HG03521 (cell line): Measurements from ENCODE around the gene BPIFB6.
"Not testable (repeated sequence)": the region's sequence is repeated elsewhere in the genome, so short reads cannot be mapped to it uniquely, and the experiment has no call there.

Experiments used
- ATAC-seq: cut with Tn5 transposase; IDR thresholded peaks from one replicate; pipeline ENCODE4 v1.9.1; 2021; ENCODE audit warnings: mild to moderate bottlenecking, moderate library complexity; ENCODE audit not compliant: unreplicated experiment

BPIFB6 gene

GRCh38 chr20:33027769-33028751 lies 3.4 kb upstream of the BPIFB6 start:
- no peak for ATAC-seq

GRCh38 chr20:33028875-33029274 lies 2.6 kb upstream of the BPIFB6 start:
- ATAC-seq, result no peak

GRCh38 chr20:33030076-33030475 lies 1.4 kb upstream of the BPIFB6 start:
- ATAC-seq, result no peak

GRCh38 chr20:33030569-33030968 lies 879 bp upstream of the BPIFB6 start:
- no peak for ATAC-seq

GRCh38 chr20:33032555-33032954 lies 1.1 kb downstream of the BPIFB6 start:
- ATAC-seq, result no peak

- ATAC-seq, result no peak
Observed at GRCh38 chr20:33033381-33033780, 1.9 kb downstream of the BPIFB6 start.

- ATAC-seq, result no peak
Observed at GRCh38 chr20:33034115-33034514, 2.7 kb downstream of the BPIFB6 start.

GRCh38 chr20:33034901-33035492 lies 3.5 kb downstream of the BPIFB6 start:
- no peak for ATAC-seq

- no peak for ATAC-seq
Observed at GRCh38 chr20:33037456-33037855, 6.0 kb downstream of the BPIFB6 start.

GRCh38 chr20:33038243-33038642 lies 6.8 kb downstream of the BPIFB6 start:
- ATAC-seq, result no peak

- no peak for ATAC-seq
Observed at GRCh38 chr20:33042430-33042829, 11.0 kb downstream of the BPIFB6 start.

GRCh38 chr20:33042983-33043730 lies 11.7 kb downstream of the BPIFB6 start:
- ATAC-seq, result no peak

GRCh38 chr20:33043731-33044181 lies 12.3 kb downstream of the BPIFB6 start:
- no peak for ATAC-seq

GRCh38 chr20:33045129-33045721 lies 13.8 kb downstream of the BPIFB6 start:
- not testable (repeated sequence) for ATAC-seq

GRCh38 chr20:33046412-33046811 lies 15.0 kb downstream of the BPIFB6 start:
- no peak for ATAC-seq

GRCh38 chr20:33051333-33051732 lies 19.9 kb downstream of the BPIFB6 start:
- no peak for ATAC-seq

- ATAC-seq, result no peak
Observed at GRCh38 chr20:33053291-33054106, 22.1 kb downstream of the BPIFB6 start, which contains the start of gene BPIFB3. TSS of gene BPIFB3 (plus strand) at chr20:33053903. CDS start at chr20:33055436, 1,533 bp downstream.

GRCh38 chr20:33054381-33054780 lies 22.9 kb downstream of the BPIFB6 start:
- no peak for ATAC-seq

- ATAC-seq, result no peak
Observed at GRCh38 chr20:33054791-33055190, 23.3 kb downstream of the BPIFB6 start.

GRCh38 chr20:33059136-33059535 lies 27.7 kb downstream of the BPIFB6 start:
- ATAC-seq, result no peak
